OCI-LY3 (cell line): Measurements from ENCODE around the gene PTPRN.
"Not testable (repeated sequence)": the region's sequence is repeated elsewhere in the genome, so short reads cannot be mapped to it uniquely, and the experiment has no call there.

Experiments used
- H2AFZ ChIP-seq: fragments of 200-600, 300-600 bp; shearing (Covaris generic); 2 replicates; pipeline ENCODE4 v1.6.0; 2014; ENCODE audit warnings: antibody characterized with exemption, low read depth, low read length
- H3K27ac ChIP-seq: fragments of 200-600, 300-600 bp; sonication (generic); 2 replicates; pipeline ENCODE4 v1.5.1; 2014; ENCODE audit warnings: mild to moderate bottlenecking, low read length, moderate library complexity, mixed read lengths
- H3K27me3 ChIP-seq: fragments of 200-600, 300-600 bp; sonication (generic); 2 replicates; pipeline ENCODE4 v1.6.1; 2014; ENCODE audit warnings: low read depth, low read length, mixed read lengths
- H3K36me3 ChIP-seq: fragments of 200-600, 300-600 bp; sonication (generic); replicated peaks from 2 replicates; pipeline ENCODE3; 2014; ENCODE audit warnings: low read depth, low read length, mixed read lengths
- H3K4me1 ChIP-seq: fragments of 300-600, 200-600 bp; sonication (generic); 2 replicates; pipeline ENCODE4 v1.6.1; 2014; ENCODE audit warnings: low read length, mixed read lengths
- H3K4me2 ChIP-seq: fragments of 200-600, 300-600 bp; sonication (generic); 2 replicates; pipeline ENCODE4 v1.6.1; 2014; ENCODE audit warnings: low read length, mixed read lengths
- H3K4me3 ChIP-seq: fragments of 300-600, 200-600 bp; sonication (generic); 2 replicates; pipeline ENCODE4 v1.5.1; 2014; ENCODE audit warnings: antibody characterized with exemption, mild to moderate bottlenecking, low read length, moderate library complexity
- H3K79me2 ChIP-seq: fragments of 300-600, 200-600 bp; shearing (Covaris generic); 2 replicates; pipeline ENCODE4 v1.6.1; 2014; ENCODE audit warnings: mild to moderate bottlenecking, low read length, mixed read lengths
- H3K9ac ChIP-seq: fragments of 300-600, 200-600 bp; shearing (Covaris generic); 2 replicates; pipeline ENCODE4 v1.6.0; 2014; ENCODE audit warnings: mild to moderate bottlenecking, low read length, moderate library complexity
- H3K9me3 ChIP-seq: fragments of 200-600, 300-600 bp; shearing (Covaris generic); 2 replicates; pipeline ENCODE4 v1.6.1; 2014; ENCODE audit warnings: low read length, mixed read lengths; ENCODE audit not compliant: insufficient read depth
- H4K20me1 ChIP-seq: fragments of 200-600, 300-600 bp; sonication (generic); 2 replicates; pipeline ENCODE4 v1.6.1; 2016; ENCODE audit warnings: low read length, mixed read lengths; ENCODE audit not compliant: insufficient read depth
- EZH2phosphoT487 ChIP-seq: fragments of 200-600 bp; shearing (Covaris generic); IDR thresholded peaks from 2 replicates; pipeline ENCODE4 v1.6.1; 2018; ENCODE audit warnings: antibody characterized with exemption, mixed run types, low read depth
- TF ChIP-seq, protein P1 (sequence below): fragments of 200-600, 300-600 bp; sonication (generic); IDR thresholded peaks from 2 replicates; pipeline ENCODE4 v1.5.1; 2014; ENCODE audit warnings: antibody characterized with exemption, low read length, low read depth

PTPRN gene

DNA sequence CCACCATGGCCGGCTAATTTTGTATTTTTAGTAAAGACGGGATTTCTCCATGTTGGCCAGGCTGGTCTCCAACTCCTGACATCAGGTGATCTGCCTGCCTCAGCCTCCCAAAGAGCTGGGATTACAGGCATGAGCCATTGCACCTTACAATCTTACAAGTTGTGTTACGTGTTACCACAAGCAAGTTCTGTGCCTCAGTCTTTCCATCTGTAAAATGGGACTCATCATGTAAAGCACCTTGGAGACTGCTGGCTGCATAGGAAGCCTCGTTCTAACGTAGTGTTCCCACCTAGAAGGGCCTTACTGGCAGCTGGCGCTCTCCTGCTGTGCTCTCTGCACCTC is 20.0 kb downstream of the PTPRN start:
- TF ChIP-seq, protein P1, sequence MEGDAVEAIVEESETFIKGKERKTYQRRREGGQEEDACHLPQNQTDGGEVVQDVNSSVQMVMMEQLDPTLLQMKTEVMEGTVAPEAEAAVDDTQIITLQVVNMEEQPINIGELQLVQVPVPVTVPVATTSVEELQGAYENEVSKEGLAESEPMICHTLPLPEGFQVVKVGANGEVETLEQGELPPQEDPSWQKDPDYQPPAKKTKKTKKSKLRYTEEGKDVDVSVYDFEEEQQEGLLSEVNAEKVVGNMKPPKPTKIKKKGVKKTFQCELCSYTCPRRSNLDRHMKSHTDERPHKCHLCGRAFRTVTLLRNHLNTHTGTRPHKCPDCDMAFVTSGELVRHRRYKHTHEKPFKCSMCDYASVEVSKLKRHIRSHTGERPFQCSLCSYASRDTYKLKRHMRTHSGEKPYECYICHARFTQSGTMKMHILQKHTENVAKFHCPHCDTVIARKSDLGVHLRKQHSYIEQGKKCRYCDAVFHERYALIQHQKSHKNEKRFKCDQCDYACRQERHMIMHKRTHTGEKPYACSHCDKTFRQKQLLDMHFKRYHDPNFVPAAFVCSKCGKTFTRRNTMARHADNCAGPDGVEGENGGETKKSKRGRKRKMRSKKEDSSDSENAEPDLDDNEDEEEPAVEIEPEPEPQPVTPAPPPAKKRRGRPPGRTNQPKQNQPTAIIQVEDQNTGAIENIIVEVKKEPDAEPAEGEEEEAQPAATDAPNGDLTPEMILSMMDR, result no peak
- no peak for TF ChIP-seq EZH2phosphoT487
- Histone ChIP-seq H3K4me1 (no peaks in the 10 kb centered on the region), H3K36me3 (no peaks in the 10 kb centered on the region), H3K4me2 (no peak overlapping the region), H3K4me3 (no peak overlapping the region), H3K9me3 (no peaks in the 10 kb centered on the region), H3K79me2 (no peaks in the 10 kb centered on the region), H2AFZ (no peak overlapping the region), H3K27me3 (no peaks in the 10 kb centered on the region), H3K9ac (no peak overlapping the region), H4K20me1 (no peaks in the 10 kb centered on the region), H3K27ac (no peak overlapping the region)

DNA sequence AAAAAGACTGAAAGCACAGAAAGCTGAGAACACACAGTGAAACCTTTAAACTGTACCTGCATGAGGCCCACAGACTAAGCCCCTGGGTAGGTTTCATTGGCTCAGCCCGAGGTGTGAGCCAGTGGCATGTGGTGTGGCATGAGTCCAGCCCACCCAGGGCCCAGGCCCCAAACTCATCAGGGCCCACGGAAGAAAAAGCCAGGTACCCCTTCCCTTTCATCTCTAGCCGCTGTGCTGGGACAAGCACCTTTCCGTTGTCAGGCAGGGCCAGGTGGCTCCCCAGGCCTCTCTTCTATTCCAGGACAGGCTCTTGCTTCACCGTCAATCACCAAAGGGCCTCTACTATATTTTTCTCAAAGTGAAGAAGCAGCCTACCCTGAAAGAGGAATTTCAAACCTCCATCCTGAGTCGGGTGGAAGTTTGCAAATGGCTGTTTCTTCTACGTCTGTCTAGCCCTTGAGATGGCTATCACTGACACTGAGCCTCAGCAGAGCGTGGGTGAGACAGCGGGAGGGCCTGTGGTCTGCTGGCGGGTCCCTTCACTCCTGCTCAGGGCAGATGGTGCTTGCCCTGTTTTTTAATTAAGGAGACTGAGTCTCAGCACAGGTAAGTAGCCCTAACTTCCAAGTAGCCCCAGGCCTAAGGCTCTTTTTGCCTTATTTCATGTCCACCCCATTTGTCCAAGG is 21.5 kb downstream of the PTPRN start:
- H3K9ac ChIP-seq, result no peak overlapping the region
- H3K27me3 ChIP-seq, result no peaks in the 10 kb centered on the region
- H4K20me1 ChIP-seq, result no peaks in the 10 kb centered on the region
- no peak overlapping the region for H2AFZ ChIP-seq
- H3K79me2 ChIP-seq, result no peaks in the 10 kb centered on the region
- H3K4me2 ChIP-seq, result no peak overlapping the region
- H3K9me3 ChIP-seq, result no peaks in the 10 kb centered on the region
- H3K36me3 ChIP-seq, result no peaks in the 10 kb centered on the region
- H3K4me1 ChIP-seq, result no peaks in the 10 kb centered on the region
- H3K4me3 ChIP-seq, result no peak overlapping the region
- TF ChIP-seq, protein P1, result no peak
- no peak for TF ChIP-seq EZH2phosphoT487
- no peak overlapping the region for H3K27ac ChIP-seq

DNA sequence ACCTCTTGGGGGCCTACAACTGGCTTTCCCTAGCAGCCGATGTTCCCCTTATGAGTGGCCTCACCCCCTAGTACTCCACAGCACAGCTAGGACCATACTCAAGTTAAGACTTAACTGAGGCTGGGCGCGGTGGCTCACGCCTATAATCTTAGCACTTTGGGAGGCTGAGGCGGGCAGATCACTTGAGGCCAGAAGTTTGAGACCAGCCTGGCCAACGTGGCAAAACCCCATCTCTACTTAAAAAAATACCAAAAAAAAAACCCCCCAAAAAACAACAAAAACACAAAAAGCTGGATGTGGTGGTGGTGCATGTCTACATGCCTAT is 22.1 kb downstream of the PTPRN start:
- H3K9ac ChIP-seq, H3K4me1 ChIP-seq, H3K27ac ChIP-seq, H3K4me2 ChIP-seq, H4K20me1 ChIP-seq, H3K27me3 ChIP-seq, H3K36me3 ChIP-seq, H3K9me3 ChIP-seq, H3K4me3 ChIP-seq, H2AFZ ChIP-seq, H3K79me2 ChIP-seq: not testable (repeated sequence)

DNA sequence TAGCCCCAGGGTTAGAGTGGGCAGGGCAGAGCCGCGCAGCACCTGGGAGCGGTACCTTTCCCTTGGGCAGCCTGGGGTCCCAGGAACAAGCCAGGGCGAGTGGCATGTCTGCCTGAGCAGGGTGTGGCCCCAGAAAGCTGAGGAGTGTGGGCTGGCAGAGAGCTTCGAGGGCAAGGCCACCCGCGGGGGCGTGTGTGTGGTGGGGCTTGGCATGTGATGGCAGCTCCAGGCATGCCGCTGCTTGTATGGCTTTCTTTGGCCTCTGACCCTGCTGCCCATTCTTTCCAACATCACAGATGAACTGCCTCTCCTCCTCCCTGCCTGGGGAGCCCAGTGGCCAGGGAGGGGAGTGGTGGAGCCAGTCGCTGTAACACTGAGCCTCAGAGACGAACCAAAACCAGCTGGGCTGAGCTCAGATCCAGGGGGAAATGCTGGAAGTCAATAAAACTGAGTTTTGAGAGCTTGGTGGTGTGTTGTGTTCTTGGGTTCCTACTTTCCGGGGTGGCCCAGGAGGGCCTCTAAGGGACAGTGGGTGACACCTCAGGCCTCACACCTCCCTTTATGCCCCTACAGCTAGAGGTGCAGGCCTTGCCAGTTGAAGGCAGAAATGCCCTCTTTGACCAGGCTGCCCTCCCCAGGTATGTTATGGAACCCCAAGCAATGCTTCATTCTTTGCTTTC is 22.6 kb downstream of the PTPRN start:
- no peaks in the 10 kb centered on the region for H3K27me3 ChIP-seq
- no peak overlapping the region for H3K4me3 ChIP-seq
- H4K20me1 ChIP-seq, result no peaks in the 10 kb centered on the region
- no peaks in the 10 kb centered on the region for H3K4me1 ChIP-seq
- TF ChIP-seq EZH2phosphoT487, result no peak
- TF ChIP-seq, protein P1, result no peak
- no peak overlapping the region for H3K4me2 ChIP-seq
- no peak overlapping the region for H2AFZ ChIP-seq
- no peak overlapping the region for H3K9ac ChIP-seq
- no peaks in the 10 kb centered on the region for H3K79me2 ChIP-seq
- no peak overlapping the region for H3K27ac ChIP-seq
- H3K9me3 ChIP-seq, result no peaks in the 10 kb centered on the region
- no peaks in the 10 kb centered on the region for H3K36me3 ChIP-seq
